H1 (cell line): Measurements from ENCODE around the gene CRYBG1. TPM values are rescaled to one million over a fixed set of nuclear protein-coding genes. Genes with fewer than 3 reads are reported as not detected.

ENCODE experiments used
- CTCF ChIA-PET: fragments of 300-600 bp; sonication (Branson Sonifier 250); formaldehyde crosslinking; loops from one replicate; lab custom pipeline; 2021; ENCODE audit not compliant: partially characterized antibody; lab: Charles Lee
- POLR2A ChIA-PET: fragments of 300-600 bp; sonication (Branson Sonifier 250); formaldehyde crosslinking; loops from one replicate; lab custom pipeline; 2021; ENCODE audit warnings: inconsistent platforms; ENCODE audit not compliant: partially characterized antibody; lab: Charles Lee
- DNase-seq, 2 experiments: peaks; one replicate each; pipeline versions ENCODE4 v3.0.0 to v3.0.0-alpha.2; 2010 to 2022; ENCODE audit warnings: low spot score in 2 of 2, low read depth in 1 of 2, mixed read lengths in 1 of 2
- FAIRE-seq: peaks from 2 replicates; lab custom pipeline; 2011; peaks lifted over from hg19 to GRCh38; lab: Jason Lieb, UNC
- H2AFZ ChIP-seq: 2 replicates; pipeline ENCODE4 v1.8.1; 2012; ENCODE audit warnings: low read length, inconsistent platforms
- H2AK5ac ChIP-seq: 2 replicates; pipeline ENCODE4 v1.6.1; 2013; ENCODE audit warnings: low read depth, low read length
- H2BK120ac ChIP-seq: replicated peaks from 2 replicates; pipeline ENCODE3; 2013; ENCODE audit warnings: low read depth, low read length, inconsistent platforms
- H2BK12ac ChIP-seq: 2 replicates; pipeline ENCODE4 v1.6.1; 2013; ENCODE audit warnings: low read depth, low read length
- H2BK15ac ChIP-seq: 2 replicates; pipeline ENCODE4 v1.6.1; 2013; ENCODE audit warnings: low read length
- H2BK20ac ChIP-seq: 2 replicates; pipeline ENCODE4 v1.6.1; 2013; ENCODE audit warnings: low read length
- H2BK5ac ChIP-seq: 2 replicates; pipeline ENCODE4 v1.6.1; 2013; ENCODE audit warnings: low read depth, low read length
- H3K14ac ChIP-seq: 2 replicates; pipeline ENCODE4 v1.6.1; 2013; ENCODE audit warnings: inconsistent platforms; ENCODE audit not compliant: insufficient read length
- H3K18ac ChIP-seq: 2 replicates; pipeline ENCODE4 v1.6.1; 2013; ENCODE audit warnings: low read length; ENCODE audit errors: extremely low read depth
- H3K23ac ChIP-seq: 2 replicates; pipeline ENCODE4 v1.6.1; 2013; ENCODE audit warnings: inconsistent platforms; ENCODE audit not compliant: insufficient read length
- H3K23me2 ChIP-seq: 2 replicates; pipeline ENCODE4 v1.6.1; 2013; ENCODE audit warnings: low read depth, low read length
- H3K27ac ChIP-seq: 2 replicates; pipeline ENCODE4 v1.6.1; 2011; ENCODE audit warnings: low read depth, low read length, inconsistent platforms
- H3K27me3 ChIP-seq, 4 experiments: replicated peaks in 1 of 4; 1 replicate in 1 of 4; 2 replicates in 3 of 4; pipeline versions ENCODE4 v1.6.1 to v1.8.1; 2011 to 2013; ENCODE audit warnings: low read length in 3 of 4, mild to moderate bottlenecking in 3 of 4, inconsistent platforms in 2 of 4, mixed read lengths in 2 of 4, moderate library complexity in 1 of 4; ENCODE audit not compliant: control insufficient read depth in 3 of 4, insufficient read depth in 3 of 4; ENCODE audit errors: extremely low read depth in 1 of 4
- H3K36me3 ChIP-seq, 4 experiments: 2 replicates each; pipeline versions ENCODE4 v1.6.1 to v1.8.1; 2011 to 2013; ENCODE audit warnings: mild to moderate bottlenecking in 4 of 4, low read length in 3 of 4, moderate library complexity in 2 of 4, control low read depth in 1 of 4, inconsistent platforms in 1 of 4; ENCODE audit not compliant: insufficient read depth in 4 of 4, control insufficient read depth in 2 of 4
- H3K4ac ChIP-seq: replicated peaks from 2 replicates; pipeline ENCODE3; 2013; ENCODE audit warnings: low read length, low read depth, mixed read lengths, inconsistent platforms; ENCODE audit not compliant: insufficient read length
- H3K4me1 ChIP-seq, 4 experiments: replicated peaks in 1 of 4; 1 replicate in 1 of 4; 2 replicates in 3 of 4; pipeline versions ENCODE4 v1.6.1 to v1.8.1; 2011 to 2013; ENCODE audit warnings: low read length in 3 of 4, inconsistent platforms in 2 of 4, mixed read lengths in 1 of 4; ENCODE audit not compliant: insufficient read depth in 4 of 4, control insufficient read depth in 3 of 4
- H3K4me2 ChIP-seq, 2 experiments: 2 replicates each; pipeline versions ENCODE4 v1.6.1 to v1.8.1; 2011 to 2013; ENCODE audit warnings: low read depth in 2 of 2, low read length in 2 of 2, control low read depth in 1 of 2, inconsistent platforms in 1 of 2, mild to moderate bottlenecking in 1 of 2; ENCODE audit not compliant: insufficient read depth in 1 of 2
- H3K4me3 ChIP-seq, 4 experiments: fragments of 200-600, 300-600 bp in 1 of 4; sonication (generic), shearing (Covaris generic), sonication (Bioruptor Twin) in 1 of 4; 2 replicates each; pipeline versions ENCODE4 v1.5.1 to v1.8.1; 2011 to 2016; ENCODE audit warnings: low read length in 4 of 4, low read depth in 3 of 4, control low read depth in 2 of 4, inconsistent platforms in 2 of 4, mild to moderate bottlenecking in 2 of 4, mixed read lengths in 1 of 4, moderate library complexity in 1 of 4; ENCODE audit not compliant: insufficient read depth in 2 of 4; ENCODE audit errors: extremely low read depth in 1 of 4
- H3K56ac ChIP-seq: replicated peaks from 2 replicates; pipeline ENCODE3; 2013; ENCODE audit warnings: low read depth, mild to moderate bottlenecking, mixed read lengths, low read length, inconsistent platforms; ENCODE audit not compliant: insufficient read length
- H3K79me1 ChIP-seq: 2 replicates; pipeline ENCODE4 v1.6.1; 2013; ENCODE audit warnings: low read depth, low read length, control low read depth
- H3K79me2 ChIP-seq, 2 experiments: 2 replicates each; pipeline versions ENCODE4 v1.6.1 to v1.8.1; 2012 to 2013; ENCODE audit warnings: low read length in 2 of 2, mild to moderate bottlenecking in 2 of 2, inconsistent platforms in 1 of 2; ENCODE audit not compliant: insufficient read depth in 2 of 2, control insufficient read depth in 1 of 2
- H3K9ac ChIP-seq, 4 experiments: replicated peaks in 1 of 4; 1 replicate in 1 of 4; 2 replicates in 3 of 4; pipeline versions ENCODE4 v1.6.1 to v1.8.1; 2011 to 2013; ENCODE audit warnings: low read depth in 3 of 4, low read length in 3 of 4, control low read depth in 2 of 4, mild to moderate bottlenecking in 2 of 4, moderate library complexity in 2 of 4, inconsistent platforms in 1 of 4; ENCODE audit errors: extremely low read depth in 1 of 4
- H3K9me3 ChIP-seq, 2 experiments: 2 replicates each; pipeline versions ENCODE4 v1.6.1 to v1.8.1; 2012 to 2013; ENCODE audit warnings: mild to moderate bottlenecking in 2 of 2, moderate library complexity in 2 of 2, control low read depth in 1 of 2, inconsistent platforms in 1 of 2, low read depth in 1 of 2, low read length in 1 of 2, mixed read lengths in 1 of 2; ENCODE audit not compliant: insufficient read depth in 2 of 2
- H4K20me1 ChIP-seq, 2 experiments: replicated peaks in 1 of 2; 2 replicates each; pipeline versions ENCODE3 to v1.8.1; 2011 to 2013; ENCODE audit warnings: inconsistent platforms in 2 of 2, low read length in 2 of 2, mild to moderate bottlenecking in 1 of 2; ENCODE audit not compliant: insufficient read depth in 2 of 2, control insufficient read depth in 1 of 2
- H4K5ac ChIP-seq: 2 replicates; pipeline ENCODE4 v1.6.1; 2013; ENCODE audit warnings: low read length, low read depth, mixed read lengths, inconsistent platforms; ENCODE audit not compliant: insufficient read length
- H4K8ac ChIP-seq: 2 replicates; pipeline ENCODE4 v1.8.0; 2013; ENCODE audit warnings: mild to moderate bottlenecking, moderate library complexity, low read length, inconsistent platforms; ENCODE audit not compliant: insufficient read depth; ENCODE audit errors: extremely low read depth
- H4K91ac ChIP-seq: replicated peaks from 2 replicates; pipeline ENCODE3; 2013; ENCODE audit warnings: low read length, mixed read lengths, inconsistent platforms; ENCODE audit not compliant: insufficient read length
- BRCA1 ChIP-seq: IDR thresholded peaks from 2 replicates; pipeline ENCODE4 v1.6.1; 2012; ENCODE audit warnings: low read depth, low read length, improper control_type of control experiment
- CBX8 ChIP-seq: fragments of 300-800, 300-1000 bp; sonication (generic); IDR thresholded peaks from 2 replicates; pipeline ENCODE4 v1.7.1; 2016; ENCODE audit warnings: low read depth, low read length, borderline replicate concordance
- CTBP2 ChIP-seq: IDR thresholded peaks from 2 replicates; pipeline ENCODE4 v1.7.0; 2011; ENCODE audit warnings: borderline replicate concordance, mild to moderate bottlenecking, moderate library complexity, mixed read lengths, low read length; ENCODE audit not compliant: insufficient read depth, insufficient read length
- CTCF ChIP-seq, 3 experiments: IDR thresholded peaks; 1 replicate in 2 of 3; 2 replicates in 1 of 3; pipeline versions ENCODE4 v1.5.1 to v1.6.1; 2011; ENCODE audit warnings: low read length in 3 of 3, mild to moderate bottlenecking in 3 of 3, inconsistent platforms in 2 of 3, low read depth in 1 of 3, moderate library complexity in 1 of 3; ENCODE audit not compliant: insufficient read depth in 1 of 3; ENCODE audit errors: control extremely low read depth in 1 of 3
- EZH2 ChIP-seq: fragments of 200-600 bp; sonication (generic); IDR thresholded peaks from 2 replicates; pipeline ENCODE4 v1.7.1; 2012; ENCODE audit warnings: low read depth, mild to moderate bottlenecking, moderate library complexity, low read length, inconsistent platforms; ENCODE audit not compliant: severe bottlenecking
- JUN ChIP-seq: IDR thresholded peaks from 2 replicates; pipeline ENCODE4 v1.6.1; 2011; ENCODE audit warnings: low read depth, mild to moderate bottlenecking, improper control_type of control experiment, low read length
- KDM5A ChIP-seq: fragments of 200-600 bp; IDR thresholded peaks from 2 replicates; pipeline ENCODE4 v1.7.1; 2012; ENCODE audit warnings: mild to moderate bottlenecking, low read length, inconsistent platforms, mixed read lengths
- NANOG ChIP-seq: IDR thresholded peaks from 2 replicates; pipeline ENCODE4 v1.6.1; 2011; ENCODE audit warnings: low read length, low read depth, mild to moderate bottlenecking, inconsistent platforms; ENCODE audit not compliant: insufficient read depth, poor library complexity, severe bottlenecking
- ZNF274 ChIP-seq: IDR thresholded peaks from 2 replicates; pipeline ENCODE4 v1.7.0; 2012; ENCODE audit warnings: low read length, borderline replicate concordance; ENCODE audit errors: extremely low read depth
- whole genome bisulfite sequencing, 2 experiments: shearing (Covaris generic) in 1 of 2; methylation state at CpG; one replicate each; pipeline versions ENCODE4 v1.1.6 to v1.1.7; 2013 to 2015; ENCODE audit warnings: low lambda C conversion rate in 2 of 2, mixed read lengths in 2 of 2, inconsistent platforms in 1 of 2, low coverage in 1 of 2, missing lambda C conversion rate in 1 of 2; ENCODE audit not compliant: insufficient replicate concordance in 2 of 2, insufficient coverage in 1 of 2, insufficient read length in 1 of 2; ENCODE audit errors: extremely low coverage in 1 of 2, missing lambda C conversion rate in 1 of 2; 5-methylcytosine and 5-hydroxymethylcytosine counted together
- polyA plus RNA-seq, 7 experiments: library from polyadenylated mRNA; depleted of rRNA in 3 of 7; stranded (reverse) in 5 of 7; unstranded in 2 of 7; fragments of >200 nt in 5 of 7; fragments of 200-250 nt in 2 of 7; gene quantifications; 1 replicate in 5 of 7; 2 replicates in 1 of 7; 4 replicates in 1 of 7; pipeline versions ENCODE4 v1.2.1 to v1.2.3, GENCODE V29; 2011 to 2013; ENCODE audit warnings: missing spikeins in 2 of 7, mixed read lengths in 2 of 7
- total RNA-seq: library from RNA; stranded (reverse); fragmentation: NEBNext Ultra II Directional; extraction: Animal tissue kit (Norgen Biotek cat#: 25700); gene quantifications from 2 replicates; pipeline ENCODE4 v1.2.1, GENCODE V29; 2021
- TF ChIP-seq, protein P1 (sequence below): IDR thresholded peaks from 2 replicates; pipeline ENCODE4 v1.6.1; 2011; ENCODE audit warnings: low read length, improper control_type of control experiment

Gene CRYBG1
- total and polyA plus RNA-seq, 2 of the 8 experiments (the other 6 are each of a cell fraction or from before 2014, with no cell fraction given) = 2.2 to 11.6 TPM

- Histone ChIP-seq H3K23me2 (no peaks in the 10 kb centered on the region), H4K20me1 (no peaks in the 10 kb centered on the region), H2BK20ac (no peak overlapping the region), H3K56ac (no peak overlapping the region), H3K79me2 (no peaks in the 10 kb centered on the region), H3K36me3 (no peaks in the 10 kb centered on the region), H2BK120ac (no peak overlapping the region), H3K14ac (no peak overlapping the region), H3K4me3 (no peak overlapping the region), H3K4me1 (peaks cover 0 to 4% (median 3%) of the 10 kb centered on the region in 4 experiments; a peak in 3 of 7 replicates), H3K9ac (no peak overlapping the region), H2BK5ac (no peak overlapping the region), H4K5ac (no peak overlapping the region), H2AFZ (no peak overlapping the region), H3K27ac (no peak overlapping the region), H2BK12ac (no peak overlapping the region), H3K79me1 (no peaks in the 10 kb centered on the region), H2AK5ac (no peak overlapping the region), H3K23ac (no peak overlapping the region), H3K4me2 (no peak overlapping the region), H3K18ac (no peak overlapping the region), H4K8ac (no peak overlapping the region), H4K91ac (no peak overlapping the region), H3K4ac (no peak overlapping the region), H3K9me3 (no peaks in the 10 kb centered on the region), H2BK15ac (no peak overlapping the region), H3K27me3 (no peaks in the 10 kb centered on the region)
- CTCF ChIA-PET = interaction anchor here (1.4 kb wide), 1 partner anchor 104 kb away, joined by 3 read pairs; no protein-coding TSS in a partner anchor
- FAIRE-seq (no peak), DNase-seq (no peak)
- POLR2A ChIA-PET = no interaction called here
- 93% methylated on average over 2 of the region's 2 CpGs; no CpG with 5 or more reads in 1 of the 2 experiments for WGBS, 2 experiments
- TF ChIP-seq EZH2 (no peak), KDM5A (no peak), CTBP2 (no peak), JUN (no peak), CBX8 (no peak), ZNF274 (no peak), NANOG (no peak), BRCA1 (no peak), CTCF (IDR thresholded peaks at IDR 0.05; ENCODE audit: control extremely low read depth in 1 of 3, insufficient read depth in 1 of 3, low read depth in 1 of 3, low read length in 3 of 3) (no peak)
- TF ChIP-seq, protein P1, sequence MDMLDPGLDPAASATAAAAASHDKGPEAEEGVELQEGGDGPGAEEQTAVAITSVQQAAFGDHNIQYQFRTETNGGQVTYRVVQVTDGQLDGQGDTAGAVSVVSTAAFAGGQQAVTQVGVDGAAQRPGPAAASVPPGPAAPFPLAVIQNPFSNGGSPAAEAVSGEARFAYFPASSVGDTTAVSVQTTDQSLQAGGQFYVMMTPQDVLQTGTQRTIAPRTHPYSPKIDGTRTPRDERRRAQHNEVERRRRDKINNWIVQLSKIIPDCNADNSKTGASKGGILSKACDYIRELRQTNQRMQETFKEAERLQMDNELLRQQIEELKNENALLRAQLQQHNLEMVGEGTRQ = no peak
Measured at GRCh38 chr6:106546261-106546690, 185.8 kb downstream of the CRYBG1 start.
